ENCODE data around the gene CRTC1.
"Not testable (repeated sequence)": the region's sequence is repeated elsewhere in the genome, so short reads cannot be mapped to it uniquely, and the experiment has no call there.

CRTC1 gene

DNA sequence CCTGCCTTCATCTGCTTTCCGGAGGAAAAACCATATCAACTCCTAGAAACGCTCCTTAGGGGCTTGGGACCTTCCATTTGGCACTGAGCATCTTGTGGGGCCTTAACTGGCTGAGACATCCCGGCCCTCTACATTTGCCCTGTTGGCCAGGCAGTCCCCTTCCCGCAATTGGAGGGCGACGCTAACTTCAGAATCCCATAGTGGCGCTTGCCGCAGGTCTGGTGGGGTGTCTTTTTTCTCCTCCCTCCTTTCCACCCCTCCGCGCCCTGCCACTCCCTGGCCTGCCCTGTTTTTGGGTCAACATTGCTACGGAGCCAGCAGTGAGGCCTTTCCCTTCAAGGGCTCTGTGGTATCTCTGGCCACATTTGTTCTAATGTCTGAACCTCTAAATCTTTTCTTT is 13.6 kb upstream of the CRTC1 start:
- no peak for DNase-seq (ENCODE audit: low spot score)

DNA sequence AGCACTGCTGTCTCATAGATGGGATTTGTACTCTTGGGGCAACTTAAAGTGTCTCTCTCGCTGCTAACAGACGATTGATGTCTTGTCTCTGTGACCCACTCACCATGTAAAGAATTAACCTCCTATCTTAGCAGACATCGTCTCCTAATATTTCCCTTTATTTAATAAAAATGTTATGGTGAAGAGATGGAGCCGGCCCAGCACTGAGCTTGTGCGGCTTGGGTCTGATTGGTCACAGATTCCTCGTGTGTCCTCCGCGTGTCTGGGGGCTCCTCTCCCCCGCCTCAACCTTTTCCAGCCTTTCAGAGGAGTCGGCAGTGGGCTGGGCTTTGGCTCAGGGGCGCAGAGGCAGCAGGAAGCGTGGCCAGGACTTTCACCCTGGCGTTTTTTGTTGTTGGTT is 13.2 kb upstream of the CRTC1 start:
- no peak for DNase-seq (ENCODE audit: low spot score)

DNA sequence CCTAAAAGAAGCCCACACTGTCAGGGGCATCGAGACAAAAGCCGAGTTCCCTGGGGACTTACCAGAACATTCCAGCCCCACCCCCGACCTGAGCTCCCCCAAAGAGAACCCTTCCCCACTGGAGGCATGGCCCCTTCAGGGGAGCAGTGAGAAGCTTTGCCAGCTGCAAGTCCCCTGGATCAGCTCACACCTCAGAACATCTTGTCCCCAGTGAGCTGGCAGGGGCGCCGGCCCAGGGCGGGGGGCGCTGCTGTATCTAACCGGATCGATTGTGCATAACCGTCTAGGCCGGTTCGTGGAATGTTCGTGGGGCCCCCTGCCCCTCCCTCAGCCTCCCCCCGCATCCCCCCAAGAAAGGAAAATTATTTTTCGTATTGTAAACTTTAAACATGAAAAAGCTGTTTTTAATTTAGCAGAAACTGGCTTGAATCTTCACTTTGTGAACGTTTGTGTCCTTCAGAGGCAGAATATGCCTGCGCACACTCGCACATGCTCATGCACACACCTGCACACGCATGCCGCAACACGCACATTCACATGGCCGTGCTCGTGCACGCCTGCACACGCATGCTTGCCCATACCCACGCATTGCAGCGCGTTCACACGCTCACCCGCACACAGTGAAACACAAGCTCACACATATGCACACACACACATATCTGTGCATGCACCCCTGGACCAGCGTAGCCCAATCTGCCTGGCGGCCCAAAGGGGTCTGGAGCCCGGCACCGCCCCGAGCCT is 12.0 kb upstream of the CRTC1 start:
- no peak for DNase-seq (ENCODE audit: low spot score)

DNA sequence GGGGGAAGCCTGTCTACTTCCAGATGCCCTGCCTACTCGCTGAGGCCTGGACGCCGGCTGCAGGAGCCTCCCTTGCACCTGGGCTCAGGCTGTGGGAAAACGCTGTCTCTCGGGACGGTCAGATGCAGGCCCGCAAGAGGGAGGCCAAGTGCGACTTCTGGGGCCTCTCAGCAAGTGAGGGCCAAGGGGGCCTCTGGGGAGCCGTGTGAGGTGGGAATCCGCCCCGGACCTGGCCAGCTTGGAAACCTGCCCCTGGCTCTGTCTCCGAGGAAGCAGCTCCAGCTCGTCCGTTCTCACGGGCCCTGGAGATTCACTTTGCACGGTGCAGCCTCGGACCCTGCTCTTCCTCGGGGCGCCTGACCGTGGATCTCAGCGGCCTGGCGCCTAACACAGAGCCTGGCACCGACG is 11.4 kb upstream of the CRTC1 start:
- DNase-seq (ENCODE audit: low spot score), result no peak

DNA sequence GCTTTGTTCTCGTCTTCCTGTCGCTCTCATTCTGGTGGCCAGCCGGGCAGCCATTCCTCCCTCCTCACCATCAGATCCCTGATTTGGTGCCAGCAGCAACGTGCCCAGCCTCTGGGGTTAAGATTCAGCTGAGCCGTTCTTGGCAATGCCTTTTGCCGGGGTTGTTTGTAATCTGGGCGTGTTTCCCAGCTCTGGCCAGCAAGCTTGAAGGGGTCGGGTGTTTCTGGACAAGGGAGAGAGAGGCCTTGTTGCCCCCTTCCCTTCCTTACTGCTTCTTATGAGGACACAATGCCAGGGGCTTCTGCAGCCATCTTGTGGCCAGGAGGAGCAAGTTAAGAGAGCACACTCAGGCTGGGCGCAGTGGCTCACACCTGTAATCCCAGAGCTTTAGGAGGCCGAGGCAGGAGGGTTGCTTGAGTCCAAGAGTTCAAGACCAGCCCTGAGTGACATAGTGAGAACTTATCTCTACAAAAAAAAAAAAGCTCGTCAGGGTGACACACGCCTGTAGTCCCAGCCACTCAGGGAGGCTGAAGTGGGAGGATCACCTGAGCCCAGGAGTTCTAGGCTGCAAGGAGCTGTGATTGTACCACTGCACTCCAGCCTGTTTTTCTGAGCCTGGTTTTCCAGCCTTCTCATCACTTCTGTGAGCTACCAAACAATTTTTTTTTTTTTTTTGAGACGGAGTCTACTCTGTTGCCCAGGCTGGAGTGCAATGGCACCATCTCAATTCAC is 10.7 kb upstream of the CRTC1 start:
- no peak for DNase-seq (ENCODE audit: low spot score)

DNA sequence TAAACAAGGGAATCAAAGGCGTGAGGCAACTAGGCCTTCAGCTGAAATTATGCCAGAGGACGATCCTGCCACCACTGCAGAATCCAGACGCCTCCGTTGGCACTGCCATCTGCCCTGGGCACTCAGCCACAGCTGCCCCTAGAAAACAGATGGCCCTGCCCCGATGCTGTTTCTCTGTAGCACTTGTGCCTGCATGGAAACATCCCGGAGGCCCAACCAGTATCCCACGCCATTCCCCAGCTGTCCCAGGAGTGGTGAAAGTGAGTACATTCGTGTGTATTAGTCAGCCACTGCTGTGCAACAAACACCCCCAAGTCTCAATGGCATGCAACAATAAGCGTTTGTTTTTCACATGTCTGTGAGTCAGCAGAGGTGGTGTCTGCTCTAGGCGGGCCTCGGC is 8.9 kb upstream of the CRTC1 start:
- no peak for DNase-seq (ENCODE audit: low spot score)

DNA sequence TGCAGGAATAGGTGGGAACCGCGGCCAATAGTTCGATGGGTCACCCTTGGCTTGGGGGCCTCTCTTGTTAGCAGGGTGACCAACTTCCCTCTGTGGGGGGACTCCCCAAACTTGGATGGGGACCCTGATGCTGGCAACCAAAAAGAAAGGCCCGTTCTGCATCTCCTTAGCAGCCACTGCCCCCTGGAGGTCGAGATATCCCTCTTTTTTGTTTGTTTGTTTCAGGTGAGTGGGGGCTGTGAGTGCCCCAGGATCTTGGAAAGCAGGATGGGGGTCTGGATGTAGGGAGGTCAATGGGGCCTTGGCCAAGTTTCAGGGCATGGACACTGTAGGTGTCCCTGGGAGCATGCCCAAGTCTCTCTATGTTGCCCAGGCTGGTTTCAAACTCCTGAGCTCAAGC is 7.7 kb upstream of the CRTC1 start:
- DNase-seq (ENCODE audit: low spot score), result no peak

DNA sequence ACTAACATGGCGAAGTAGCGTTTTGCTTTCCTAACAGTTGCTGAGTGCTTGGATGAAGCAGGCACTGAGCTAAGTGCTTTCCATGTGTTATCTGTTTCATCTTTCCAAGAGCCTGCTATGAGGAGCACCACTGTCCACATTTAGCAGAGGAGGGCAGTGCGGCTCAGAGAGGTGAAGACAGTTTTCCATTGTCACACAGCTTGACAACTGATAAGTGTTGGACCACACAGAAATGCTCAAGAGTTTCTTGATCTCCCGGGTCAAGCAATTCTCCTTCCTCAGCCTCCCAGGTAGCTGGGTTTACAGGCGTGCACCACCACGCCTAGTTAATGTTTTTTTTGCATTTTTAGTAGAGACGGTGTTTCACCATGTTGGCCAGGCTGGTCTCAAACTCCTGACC is 6.8 kb upstream of the CRTC1 start:
- no peak for DNase-seq (ENCODE audit: low spot score)

DNA sequence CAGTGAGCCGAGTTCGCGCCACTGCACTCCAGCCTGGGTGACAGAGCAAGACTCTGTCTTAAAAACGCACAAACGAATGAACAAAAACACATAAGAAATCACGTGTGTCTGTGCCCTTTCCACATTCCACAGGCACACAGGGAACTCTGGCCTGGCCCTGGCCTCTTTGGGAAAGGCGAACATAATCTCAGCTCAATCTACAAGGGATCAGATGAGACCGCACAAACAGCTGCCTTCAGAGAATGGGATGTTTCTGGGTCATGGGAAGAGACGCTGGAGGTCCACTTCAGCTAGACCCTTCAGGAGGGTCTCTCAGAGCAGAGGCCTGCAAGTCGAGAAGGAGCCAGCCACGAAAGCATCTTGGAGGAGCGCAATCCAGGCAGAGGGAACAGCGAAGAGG is 6.3 kb upstream of the CRTC1 start:
- DNase-seq (ENCODE audit: low spot score), result no peak

DNA sequence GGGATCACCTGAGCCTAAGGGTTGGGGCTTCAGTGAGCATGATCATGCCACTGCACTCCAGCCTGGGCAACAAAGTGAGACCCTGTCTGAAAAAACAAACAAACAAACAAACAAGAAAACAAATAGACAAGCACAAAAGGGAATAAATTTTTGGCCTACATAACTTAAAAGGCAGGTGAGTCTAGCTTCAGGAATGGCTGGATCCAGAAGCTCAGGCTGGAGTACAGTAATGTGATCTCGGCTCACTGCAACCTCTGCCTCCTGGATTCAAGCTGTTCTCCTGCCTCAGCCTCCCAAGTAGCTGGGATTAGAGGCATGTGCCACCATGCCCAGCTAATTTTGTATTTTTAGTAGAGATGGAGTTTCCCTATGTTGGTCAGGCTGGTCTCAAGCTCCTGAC is 3.3 kb upstream of the CRTC1 start:
- not testable (repeated sequence) for DNase-seq (ENCODE audit: low spot score)

DNA sequence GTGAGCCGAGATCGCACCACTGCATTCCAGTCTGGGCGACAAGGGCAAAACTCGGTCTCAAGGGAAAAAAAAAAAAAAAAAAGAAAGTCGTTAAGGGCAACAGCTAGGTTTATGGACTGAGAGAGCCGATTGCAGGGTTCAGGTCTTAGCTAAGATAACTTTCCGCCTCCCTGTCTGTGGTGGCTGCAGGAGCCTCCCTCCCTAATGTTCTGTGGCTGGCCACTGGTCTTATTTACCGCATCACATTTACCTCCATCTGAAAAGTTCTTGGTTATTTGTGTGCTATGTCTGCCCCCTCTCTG is 722 bp upstream of the CRTC1 start:
- no peak for DNase-seq (ENCODE audit: low spot score)

DNA sequence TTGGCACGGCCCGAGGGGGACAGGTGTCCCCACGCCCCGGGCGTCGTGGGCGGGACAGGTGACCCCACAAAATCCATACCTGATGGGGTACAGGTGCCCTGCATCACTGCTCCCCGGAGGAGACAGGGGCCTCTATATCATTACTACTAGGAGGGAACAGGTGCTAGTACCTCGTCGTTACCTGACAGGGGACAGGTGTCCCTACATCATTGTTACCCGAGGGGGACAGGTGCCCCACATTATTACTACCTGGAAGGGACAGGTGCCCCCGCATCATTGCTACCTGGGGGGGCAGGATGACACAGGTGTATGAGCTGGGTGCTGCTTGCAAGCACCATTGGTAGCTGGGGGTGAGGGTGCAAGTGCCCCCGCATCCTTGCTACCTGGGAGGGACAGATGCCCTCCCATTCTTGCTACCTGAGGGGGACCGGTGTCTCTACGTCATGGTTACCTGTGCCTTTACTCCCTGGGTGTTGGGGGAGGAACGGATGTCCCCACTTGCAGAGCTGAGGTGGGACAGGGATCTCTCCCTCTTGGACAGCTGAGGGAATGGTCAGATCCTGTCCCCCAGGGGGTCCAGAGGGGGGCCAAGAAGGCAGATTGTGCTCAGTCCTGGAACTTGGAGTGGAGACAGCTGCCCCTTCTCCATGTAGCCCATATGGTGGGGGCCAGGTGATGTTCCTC is 620 bp downstream of the CRTC1 start:
- DNase-seq (ENCODE audit: low spot score), result no peak

DNA sequence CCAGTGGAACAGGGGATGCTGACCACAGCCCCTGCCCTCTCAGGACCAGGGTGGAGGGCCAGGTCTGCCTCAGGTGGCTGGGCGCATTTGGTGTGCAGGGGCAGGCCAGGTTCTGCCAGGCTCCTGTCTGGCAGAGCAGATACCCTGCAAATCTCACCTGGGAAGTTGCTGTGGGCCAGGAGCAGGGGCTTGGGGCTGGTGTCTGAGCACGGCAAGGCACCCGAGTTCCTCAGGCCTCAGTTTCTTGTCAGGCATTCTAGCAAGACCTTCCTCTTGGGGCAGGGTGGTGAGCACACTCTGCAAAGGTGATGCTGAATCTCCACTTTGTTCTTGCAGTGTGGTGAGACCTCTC is 1.1 kb downstream of the CRTC1 start:
- DNase-seq (ENCODE audit: low spot score), result no peak

DNA sequence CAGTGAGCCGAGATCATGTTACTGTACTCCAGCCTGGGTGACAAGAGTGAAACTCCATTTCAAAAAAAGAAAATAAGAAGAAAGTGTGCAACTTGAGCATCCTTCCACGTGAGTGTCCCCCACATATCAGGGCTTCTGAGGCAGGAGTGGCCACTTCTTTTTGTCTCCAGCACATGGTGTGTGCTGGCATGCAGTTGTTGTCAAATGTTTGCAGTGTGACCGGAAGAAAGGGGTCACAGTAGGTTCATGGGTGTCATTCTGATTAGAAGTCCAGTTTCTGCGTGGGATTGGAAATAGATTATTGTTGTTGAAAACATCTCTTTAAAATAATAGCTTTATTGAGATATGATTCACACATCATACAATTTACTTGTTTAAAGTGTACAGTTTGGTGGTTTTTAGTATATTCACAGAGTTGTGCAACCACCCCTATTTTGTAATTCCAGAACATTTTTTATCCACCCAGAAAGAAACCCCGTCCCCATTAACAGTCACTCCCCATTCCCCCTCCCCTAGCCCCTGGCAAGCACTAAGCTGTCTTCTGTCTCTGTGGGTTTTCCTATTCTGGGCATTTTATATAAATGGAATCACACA is 2.2 kb downstream of the CRTC1 start:
- no peak for DNase-seq (ENCODE audit: low spot score)

DNA sequence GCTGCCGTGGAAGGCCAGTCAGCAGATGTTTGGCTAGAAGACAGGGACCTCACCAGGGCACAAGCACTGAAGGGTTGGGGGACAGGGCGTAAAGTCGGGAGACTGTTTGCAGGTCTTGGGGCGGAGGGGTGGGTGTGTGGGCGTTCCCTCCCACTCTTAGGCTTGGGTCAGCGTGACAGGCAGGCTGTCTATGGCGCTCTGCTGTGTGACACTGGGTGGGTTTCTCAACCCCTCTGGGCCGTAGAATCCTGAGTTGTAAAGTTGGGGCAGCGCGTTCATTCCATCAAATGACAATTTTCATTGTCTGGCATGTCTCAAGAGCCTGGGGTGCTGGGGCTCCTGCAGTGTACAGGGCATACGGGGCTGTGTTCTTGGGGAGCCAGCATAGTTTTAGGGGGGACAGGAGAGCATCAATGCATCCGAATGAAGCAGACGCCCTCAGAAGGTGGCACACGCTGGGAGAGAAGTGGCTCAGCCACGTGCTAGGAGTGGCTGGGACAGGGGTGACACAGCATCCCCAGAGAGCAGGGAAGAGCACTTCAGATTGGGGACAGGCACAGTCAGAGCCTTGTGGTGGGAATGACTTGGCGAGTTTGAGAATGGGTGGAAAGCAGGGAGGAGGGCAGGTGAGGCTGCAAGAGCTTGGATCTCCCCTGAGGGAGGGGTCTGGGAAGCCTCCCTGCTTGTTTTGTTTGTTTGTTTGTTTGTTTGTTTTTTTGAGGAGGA is 4.4 kb downstream of the CRTC1 start:
- no peak for DNase-seq (ENCODE audit: low spot score)

DNA sequence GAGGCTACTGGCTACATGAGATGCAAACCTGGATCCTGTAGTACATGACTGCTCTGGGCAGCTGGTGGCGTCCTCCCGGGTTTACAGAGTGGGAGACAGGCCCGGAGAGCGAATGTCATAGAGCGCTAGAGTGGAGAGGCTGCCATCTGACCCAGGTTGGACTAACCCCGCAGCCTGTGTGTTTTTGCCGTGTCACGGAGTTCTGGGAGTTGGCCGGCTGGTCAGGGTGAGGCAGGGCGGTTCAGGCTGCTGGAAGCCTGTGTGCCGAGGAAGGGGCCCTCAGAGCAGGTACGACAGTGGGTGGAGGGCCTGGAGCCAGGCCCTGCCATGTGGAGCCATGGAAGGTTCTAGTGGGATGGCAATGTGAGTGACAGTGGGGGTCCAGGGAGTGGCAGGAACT is 12.5 kb downstream of the CRTC1 start:
- no peak for DNase-seq (ENCODE audit: low spot score)

DNA sequence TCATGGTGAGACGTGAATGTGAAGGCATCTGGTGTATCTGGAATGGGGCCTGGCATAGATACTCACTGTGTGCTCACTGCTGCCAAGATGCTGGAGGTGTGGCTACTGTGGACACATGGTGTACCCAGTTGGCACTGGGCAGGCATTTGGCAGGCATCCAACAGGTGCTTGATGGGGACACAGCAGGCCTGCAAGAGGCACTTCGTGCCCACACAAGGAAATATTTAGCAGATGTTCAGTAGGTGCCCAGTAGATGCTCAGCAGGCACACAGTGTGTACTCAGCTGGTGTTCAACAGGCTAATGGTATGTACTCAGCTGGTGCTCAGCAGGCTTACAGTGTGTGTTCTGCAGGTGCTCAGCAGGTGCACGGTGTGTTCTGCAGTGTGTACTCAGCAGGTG is 14.2 kb downstream of the CRTC1 start:
- no peak for DNase-seq (ENCODE audit: low spot score)

DNA sequence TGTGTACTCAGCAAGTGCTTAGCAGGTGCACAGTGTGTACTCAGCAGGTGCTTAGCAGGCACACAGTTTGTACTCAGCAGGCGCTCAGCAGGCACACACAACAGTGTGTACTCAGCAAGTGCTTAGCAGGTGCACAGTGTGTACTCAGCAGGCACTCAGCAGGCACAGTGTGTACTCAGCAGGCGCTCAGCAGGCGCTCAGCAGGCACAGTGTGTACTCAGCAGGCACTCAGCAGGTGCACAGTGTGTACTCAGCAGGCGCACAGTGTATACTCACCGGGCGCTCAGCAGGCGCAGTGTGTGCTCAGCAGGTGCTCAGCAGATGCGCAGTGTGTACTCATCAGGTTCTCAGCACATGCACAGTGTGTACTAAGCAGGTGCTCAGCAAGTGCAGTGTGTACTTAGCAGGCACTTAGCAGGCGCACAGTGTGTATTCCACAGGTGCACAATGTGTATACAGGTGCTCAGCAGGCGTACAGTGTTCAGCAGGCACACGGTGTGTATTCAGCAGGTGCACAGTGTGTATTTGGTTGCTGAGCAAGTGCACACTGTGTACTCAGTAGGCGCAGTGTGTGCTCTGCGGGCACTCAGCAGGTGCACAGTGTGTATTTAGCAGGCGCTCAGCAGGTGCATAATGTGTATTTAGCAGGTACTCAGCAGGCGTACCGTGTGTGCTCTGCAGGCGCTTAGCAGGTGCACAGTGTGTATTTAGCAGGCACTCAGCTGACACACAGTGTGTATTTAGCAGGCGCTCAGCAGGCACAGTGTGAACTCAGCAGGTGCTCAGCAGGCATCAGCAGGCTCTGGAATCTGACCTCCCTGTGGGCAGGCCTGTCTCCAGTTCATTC is 15.1 kb downstream of the CRTC1 start:
- no peak for DNase-seq (ENCODE audit: low spot score)

DNA sequence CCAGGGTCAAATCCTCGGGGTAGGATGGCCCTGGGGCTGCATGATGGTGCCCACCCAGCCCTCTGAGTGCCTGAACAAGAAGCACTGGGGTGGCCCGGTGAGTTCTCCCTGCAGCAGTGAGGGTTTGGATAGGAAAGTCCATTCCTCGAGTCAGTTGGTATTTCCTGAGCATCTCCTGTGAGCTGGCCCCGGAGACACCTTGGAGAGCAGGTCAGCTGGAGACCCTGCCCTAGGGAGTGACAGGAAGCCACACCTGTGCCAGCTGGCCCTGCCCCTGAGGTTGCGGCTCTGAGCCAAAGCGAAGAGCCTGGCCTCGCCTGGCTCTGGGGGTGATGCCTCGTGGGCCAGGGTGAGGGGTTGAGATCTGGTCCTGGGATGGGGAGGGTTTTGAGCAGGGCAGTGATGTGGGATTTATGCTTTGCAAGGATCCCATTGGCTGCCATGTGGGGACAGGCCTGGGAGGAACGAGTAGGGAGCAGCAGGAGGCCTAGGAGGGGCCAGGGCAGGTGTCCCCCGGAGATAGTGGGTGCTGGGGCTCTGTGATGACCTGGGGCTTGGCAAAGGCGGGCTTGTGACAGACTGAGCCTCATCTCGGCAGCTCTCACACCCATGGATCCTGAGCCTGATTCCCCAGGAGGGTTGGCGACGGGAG is 16.0 kb downstream of the CRTC1 start:
- no peak for DNase-seq (ENCODE audit: low spot score)

DNA sequence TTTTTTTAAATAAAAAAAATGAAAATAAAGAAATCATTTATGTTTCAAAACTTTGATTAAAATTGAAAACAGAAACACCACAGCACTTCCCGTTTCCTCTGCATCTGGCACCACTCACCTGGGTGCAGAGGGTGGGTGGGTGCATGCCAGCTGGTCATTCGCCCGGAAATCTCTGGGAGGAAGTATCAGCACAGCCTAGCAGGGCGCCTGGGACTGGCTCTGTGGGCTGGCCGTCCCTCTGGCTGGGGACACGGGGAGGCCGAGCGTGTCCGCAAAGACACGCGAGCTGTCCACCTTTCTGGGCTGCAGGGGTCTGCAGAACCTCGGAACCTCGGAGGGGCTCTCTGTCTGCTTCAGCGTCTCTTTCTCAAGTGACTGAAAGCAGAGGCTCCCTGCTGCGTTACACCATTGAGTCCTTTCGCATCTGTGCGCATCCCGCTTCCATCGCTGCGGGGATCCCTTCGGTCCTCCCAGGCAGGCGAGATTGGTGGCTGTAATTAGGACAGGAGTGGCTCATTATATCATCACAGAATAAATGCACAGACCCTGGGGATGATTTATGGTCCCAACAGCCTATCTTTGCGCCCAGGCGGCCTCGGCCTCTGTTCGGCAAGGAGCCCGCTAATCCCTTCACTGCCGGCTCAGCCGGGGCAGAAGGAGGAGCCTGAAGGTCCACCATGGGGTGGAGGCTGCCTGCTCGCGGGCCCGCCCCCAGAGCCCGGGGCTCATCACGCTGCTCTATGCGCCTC is 17.2 kb downstream of the CRTC1 start:
- DNase-seq (ENCODE audit: low spot score), result peak; percentile 61
